Esophagus (tissue), 2 donors: ENCODE measurements around the gene SMIM31. TPM values are rescaled to one million over a fixed set of nuclear protein-coding genes. Genes with fewer than 3 reads are reported as not detected.

ENCODE experiments used
- H3K27ac ChIP-seq, 2 donors: one replicate each; pipeline ENCODE4 v1.5.1; 2013; ENCODE audit warnings: low read depth in 2 of 2, mild to moderate bottlenecking in 2 of 2, inconsistent platforms in 1 of 2, low read length in 1 of 2, moderate library complexity in 1 of 2
- H3K27me3 ChIP-seq, 2 donors: one replicate each; pipeline ENCODE4 v1.6.1; 2013; ENCODE audit warnings: low read length in 2 of 2, control low read depth in 1 of 2, mild to moderate bottlenecking in 1 of 2; ENCODE audit not compliant: insufficient read depth in 2 of 2, control insufficient read depth in 1 of 2
- H3K36me3 ChIP-seq, 2 donors: one replicate each; pipeline ENCODE4 v1.6.1; 2013; ENCODE audit warnings: low read length in 1 of 2; ENCODE audit not compliant: control insufficient read depth in 2 of 2, insufficient read depth in 2 of 2
- H3K4me1 ChIP-seq, 2 donors: one replicate each; pipeline ENCODE4 v1.6.1; 2013; ENCODE audit warnings: low read length in 1 of 2; ENCODE audit not compliant: control insufficient read depth in 2 of 2, insufficient read depth in 2 of 2
- H3K4me3 ChIP-seq, 2 donors: one replicate each; pipeline ENCODE4 v1.5.1; 2013; ENCODE audit warnings: low read length in 2 of 2, mild to moderate bottlenecking in 2 of 2, low read depth in 1 of 2, moderate library complexity in 1 of 2
- H3K9me3 ChIP-seq, 2 donors: one replicate each; pipeline ENCODE4 v1.6.1; 2013; ENCODE audit warnings: mild to moderate bottlenecking in 2 of 2, low read depth in 1 of 2, low read length in 1 of 2, moderate library complexity in 1 of 2; ENCODE audit not compliant: control insufficient read depth in 2 of 2, insufficient read depth in 1 of 2
- WGBS, 2 donors: extraction: QIAGEN DNeasy Blood & Tissue Kit; methylation state at CpG; one replicate each; pipeline ENCODE4 v1.1.7; 2013; 5-methylcytosine and 5-hydroxymethylcytosine counted together
- polyA plus RNA-seq, 2 donors: library from polyadenylated mRNA; stranded (reverse); fragments of 200-250 nt; gene quantifications; one replicate each; pipeline ENCODE4 v1.2.3, GENCODE V29; 2013
- donor health status: healthy with polysubstance abuse.
- donor health status: Bipolar disorder and iron deficiency.

SMIM31 gene
- polyA plus RNA-seq: not detected

- Histone ChIP-seq H3K27me3 (no peaks in the 10 kb centered on the region), H3K4me3 (no peak within 1 kb of the TSS), H3K36me3 (no peaks in the 10 kb centered on the region), H3K27ac (no peak within 1 kb of the TSS), H3K9me3 (no peaks in the 10 kb centered on the region), H3K4me1 (no peaks in the 10 kb centered on the region)
- WGBS, 2 donors: 36 to 39% methylated on average over 7 of the region's 7 CpGs
Observed at GRCh38 chr4:164753873-164754488, at the start of gene SMIM31. TSS of gene SMIM31 (plus strand) at chr4:164754131. CDS start at chr4:164770444, 16,313 bp downstream.

- Histone ChIP-seq H3K9me3 (no peaks in the 10 kb centered on the region), H3K4me1 (no peaks in the 10 kb centered on the region), H3K27ac (no peak overlapping the region), H3K4me3 (no peak overlapping the region), H3K27me3 (no peaks in the 10 kb centered on the region), H3K36me3 (no peaks in the 10 kb centered on the region)
- WGBS, 2 donors: 70 to 75% methylated on average over 4 of the region's 4 CpGs
Observed at GRCh38 chr4:164706675-164707074, 47.3 kb upstream of the SMIM31 start.

- Histone ChIP-seq H3K4me1 (no peaks in the 10 kb centered on the region), H3K9me3 (no peaks in the 10 kb centered on the region), H3K27me3 (no peaks in the 10 kb centered on the region), H3K4me3 (no peak overlapping the region), H3K27ac (no peak overlapping the region), H3K36me3 (no peaks in the 10 kb centered on the region)
- 86 to 88% methylated on average over 3 of the region's 3 CpGs for WGBS, 2 donors
Observed at GRCh38 chr4:164716901-164717300, 37.0 kb upstream of the SMIM31 start.

GRCh38 chr4:164718827-164719226, 35.1 kb upstream of the SMIM31 start:
- no peak overlapping the region for H3K4me3 ChIP-seq
- no peaks in the 10 kb centered on the region for H3K4me1 ChIP-seq
- 89 to 90% methylated on average over 2 of the region's 2 CpGs for WGBS, 2 donors
- no peak overlapping the region for H3K27ac ChIP-seq
- no peaks in the 10 kb centered on the region for H3K36me3 ChIP-seq
- H3K9me3 ChIP-seq: no peaks in the 10 kb centered on the region
- H3K27me3 ChIP-seq: no peaks in the 10 kb centered on the region

GRCh38 chr4:164725066-164725465, 28.9 kb upstream of the SMIM31 start:
- Histone ChIP-seq H3K27me3 (no peaks in the 10 kb centered on the region), H3K4me3 (no peak overlapping the region)
- WGBS, 2 donors: 68 to 80% methylated on average over 4 of the region's 4 CpGs

GRCh38 chr4:164730705-164731393, 23.1 kb upstream of the SMIM31 start:
- Histone ChIP-seq H3K4me3 (no peak overlapping the region), H3K27ac (no peak overlapping the region)
- WGBS, 2 donors: 50 to 60% methylated on average over 4 of the region's 4 CpGs

More at GRCh38 chr4:164725066-164725465, 28.9 kb upstream of the SMIM31 start:
- no peak overlapping the region for H3K27ac ChIP-seq
- H3K9me3 ChIP-seq: no peaks in the 10 kb centered on the region
- H3K36me3 ChIP-seq: no peaks in the 10 kb centered on the region
- no peaks in the 10 kb centered on the region for H3K4me1 ChIP-seq

GRCh38 chr4:164731827-164732474, 22.0 kb upstream of the SMIM31 start:
- H3K4me3 ChIP-seq: no peak overlapping the region
- no peaks in the 10 kb centered on the region for H3K27me3 ChIP-seq
- H3K27ac ChIP-seq: no peak overlapping the region
- WGBS, 2 donors: 27 to 28% methylated on average over 5 of the region's 5 CpGs
- H3K9me3 ChIP-seq: no peaks in the 10 kb centered on the region
- no peaks in the 10 kb centered on the region for H3K36me3 ChIP-seq
- no peaks in the 10 kb centered on the region for H3K4me1 ChIP-seq

More at GRCh38 chr4:164730705-164731393, 23.1 kb upstream of the SMIM31 start:
- H3K36me3 ChIP-seq: no peaks in the 10 kb centered on the region
- H3K27me3 ChIP-seq: no peaks in the 10 kb centered on the region
- no peaks in the 10 kb centered on the region for H3K4me1 ChIP-seq
- H3K9me3 ChIP-seq: no peaks in the 10 kb centered on the region

- H3K27ac ChIP-seq: no peak overlapping the region
- 69% methylated on average over 7 of the region's 7 CpGs for WGBS, 2 donors
- no peaks in the 10 kb centered on the region for H3K9me3 ChIP-seq
- no peaks in the 10 kb centered on the region for H3K36me3 ChIP-seq
- H3K4me3 ChIP-seq: no peak overlapping the region
- H3K27me3 ChIP-seq: no peaks in the 10 kb centered on the region
- H3K4me1 ChIP-seq: no peaks in the 10 kb centered on the region
Observed at GRCh38 chr4:164734484-164734883, 19.4 kb upstream of the SMIM31 start.

GRCh38 chr4:164748375-164748774, 5.6 kb upstream of the SMIM31 start:
- WGBS, 2 donors: 48 to 58% methylated on average over 3 of the region's 3 CpGs
- Histone ChIP-seq H3K36me3 (no peaks in the 10 kb centered on the region), H3K27ac (no peak overlapping the region), H3K27me3 (no peaks in the 10 kb centered on the region), H3K4me1 (no peaks in the 10 kb centered on the region), H3K4me3 (no peak overlapping the region), H3K9me3 (no peaks in the 10 kb centered on the region)
